Measurements from ENCODE around the gene ST7L.

- TF ChIP-seq TAF1 (IDR thresholded peaks at IDR 0.05; ENCODE audit: low read depth, low read length) (no peak), POLR2A (IDR thresholded peaks at IDR 0.05; ENCODE audit: low read depth, low read length) (no peak), SPI1 (IDR thresholded peaks at IDR 0.05; ENCODE audit: low read depth, low read length) (no peak), POLR2AphosphoS5 (IDR thresholded peaks at IDR 0.05; ENCODE audit: low read depth, low read length) (no peak), PAX5 (IDR thresholded peaks at IDR 0.05; ENCODE audit: insufficient read depth, low read length, severe bottlenecking) (no peak), POU2F2 (IDR thresholded peaks at IDR 0.05; ENCODE audit: low read depth, low read length) (no peak)
These were observed 74.8 kb downstream of the ST7L start for GRCh38 chr1:112544011-112544688.

All from GM12891 (cell line).